ENCODE results near the gene TBC1D9B. TPM values are rescaled to one million over a fixed set of nuclear protein-coding genes. Genes with fewer than 3 reads are reported as not detected.

Gene TBC1D9B
- total RNA-seq, 1 experiment from 2014 or later: 70.9 TPM

DNA sequence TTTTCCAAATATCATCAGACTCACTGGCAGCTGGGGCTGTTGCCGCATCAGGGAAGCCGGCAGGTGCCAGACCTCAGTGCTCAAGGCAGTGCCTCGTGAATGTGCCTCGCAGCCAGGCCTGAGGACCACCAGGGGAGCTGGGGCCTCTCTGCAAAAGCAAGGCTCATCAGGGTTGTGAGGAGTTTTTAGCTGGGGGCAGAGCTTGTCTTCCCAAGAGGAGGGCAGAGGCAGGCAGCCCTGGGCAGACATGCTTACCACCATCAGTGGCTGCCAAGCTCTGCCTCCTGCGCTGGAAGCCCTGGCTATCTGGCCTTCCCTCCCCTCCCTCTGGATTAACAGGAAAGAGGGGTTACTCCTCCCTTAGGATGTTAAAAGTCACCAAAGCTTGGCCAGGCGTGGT, 8.8 kb upstream of the TBC1D9B start:
- Mint-ChIP-seq H3K27ac (no peak overlapping the region), H3K4me3 (no peak overlapping the region), H3K36me3 (no peaks in the 10 kb centered on the region), H3K9me3 (no peaks in the 10 kb centered on the region), H3K4me1 (peaks cover 27% of the 10 kb centered on the region), H3K27me3 (ENCODE audit: low read depth) (peaks cover 3% of the 10 kb centered on the region; the same call in 1 of the 2 replicates)
- DNase-seq (ENCODE audit: low spot score) (no peak), ATAC-seq (peak; percentile 17; the same call in 1 of the 2 replicates)
- POLR2A ChIA-PET: no interaction called here
- TF ChIP-seq, protein P1, sequence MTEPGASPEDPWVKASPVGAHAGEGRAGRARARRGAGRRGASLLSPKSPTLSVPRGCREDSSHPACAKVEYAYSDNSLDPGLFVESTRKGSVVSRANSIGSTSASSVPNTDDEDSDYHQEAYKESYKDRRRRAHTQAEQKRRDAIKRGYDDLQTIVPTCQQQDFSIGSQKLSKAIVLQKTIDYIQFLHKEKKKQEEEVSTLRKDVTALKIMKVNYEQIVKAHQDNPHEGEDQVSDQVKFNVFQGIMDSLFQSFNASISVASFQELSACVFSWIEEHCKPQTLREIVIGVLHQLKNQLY (CRISPR knock-in tag; IDR thresholded peaks at IDR 0.05): no peak
- TF ChIP-seq FOXJ3 (CRISPR knock-in tag; IDR thresholded peaks at IDR 0.05; ENCODE audit: borderline replicate concordance) (no peak), RELA (CRISPR knock-in tag; IDR thresholded peaks at IDR 0.05; ENCODE audit: borderline replicate concordance) (no peak), CREB1 (CRISPR knock-in tag; IDR thresholded peaks at IDR 0.05) (no peak), ESRRA (CRISPR knock-in tag; IDR thresholded peaks at IDR 0.05; ENCODE audit: borderline replicate concordance) (no peak), MXD4 (CRISPR knock-in tag; IDR thresholded peaks at IDR 0.05; ENCODE audit: borderline replicate concordance) (no peak), SMAD4 (CRISPR knock-in tag; IDR thresholded peaks at IDR 0.05) (no peak), RORB (CRISPR knock-in tag; IDR thresholded peaks at IDR 0.05) (no peak), JUN (CRISPR knock-in tag; IDR thresholded peaks at IDR 0.05) (no peak), GTF2I (CRISPR knock-in tag; conservative IDR thresholded peaks at IDR 0.05) (no peak), IRF2 (CRISPR knock-in tag; IDR thresholded peaks at IDR 0.05; ENCODE audit: borderline replicate concordance, low read depth) (no peak), TEAD4 (CRISPR knock-in tag; IDR thresholded peaks at IDR 0.05) (no peak), ZBTB21 (CRISPR knock-in tag; IDR thresholded peaks at IDR 0.05; ENCODE audit: borderline replicate concordance) (no peak), ZNF416 (CRISPR knock-in tag; IDR thresholded peaks at IDR 0.05) (no peak), CREM (CRISPR knock-in tag; IDR thresholded peaks at IDR 0.05) (no peak)
- TF ChIP-seq, protein P2, sequence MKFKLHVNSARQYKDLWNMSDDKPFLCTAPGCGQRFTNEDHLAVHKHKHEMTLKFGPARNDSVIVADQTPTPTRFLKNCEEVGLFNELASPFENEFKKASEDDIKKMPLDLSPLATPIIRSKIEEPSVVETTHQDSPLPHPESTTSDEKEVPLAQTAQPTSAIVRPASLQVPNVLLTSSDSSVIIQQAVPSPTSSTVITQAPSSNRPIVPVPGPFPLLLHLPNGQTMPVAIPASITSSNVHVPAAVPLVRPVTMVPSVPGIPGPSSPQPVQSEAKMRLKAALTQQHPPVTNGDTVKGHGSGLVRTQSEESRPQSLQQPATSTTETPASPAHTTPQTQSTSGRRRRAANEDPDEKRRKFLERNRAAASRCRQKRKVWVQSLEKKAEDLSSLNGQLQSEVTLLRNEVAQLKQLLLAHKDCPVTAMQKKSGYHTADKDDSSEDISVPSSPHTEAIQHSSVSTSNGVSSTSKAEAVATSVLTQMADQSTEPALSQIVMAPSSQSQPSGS (CRISPR knock-in tag; IDR thresholded peaks at IDR 0.05; ENCODE audit: borderline replicate concordance, low read depth): no peak
- TF ChIP-seq, protein P3, sequence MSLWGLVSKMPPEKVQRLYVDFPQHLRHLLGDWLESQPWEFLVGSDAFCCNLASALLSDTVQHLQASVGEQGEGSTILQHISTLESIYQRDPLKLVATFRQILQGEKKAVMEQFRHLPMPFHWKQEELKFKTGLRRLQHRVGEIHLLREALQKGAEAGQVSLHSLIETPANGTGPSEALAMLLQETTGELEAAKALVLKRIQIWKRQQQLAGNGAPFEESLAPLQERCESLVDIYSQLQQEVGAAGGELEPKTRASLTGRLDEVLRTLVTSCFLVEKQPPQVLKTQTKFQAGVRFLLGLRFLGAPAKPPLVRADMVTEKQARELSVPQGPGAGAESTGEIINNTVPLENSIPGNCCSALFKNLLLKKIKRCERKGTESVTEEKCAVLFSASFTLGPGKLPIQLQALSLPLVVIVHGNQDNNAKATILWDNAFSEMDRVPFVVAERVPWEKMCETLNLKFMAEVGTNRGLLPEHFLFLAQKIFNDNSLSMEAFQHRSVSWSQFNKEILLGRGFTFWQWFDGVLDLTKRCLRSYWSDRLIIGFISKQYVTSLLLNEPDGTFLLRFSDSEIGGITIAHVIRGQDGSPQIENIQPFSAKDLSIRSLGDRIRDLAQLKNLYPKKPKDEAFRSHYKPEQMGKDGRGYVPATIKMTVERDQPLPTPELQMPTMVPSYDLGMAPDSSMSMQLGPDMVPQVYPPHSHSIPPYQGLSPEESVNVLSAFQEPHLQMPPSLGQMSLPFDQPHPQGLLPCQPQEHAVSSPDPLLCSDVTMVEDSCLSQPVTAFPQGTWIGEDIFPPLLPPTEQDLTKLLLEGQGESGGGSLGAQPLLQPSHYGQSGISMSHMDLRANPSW (CRISPR knock-in tag; conservative IDR thresholded peaks at IDR 0.05; ENCODE audit: low read depth): no peak
- TF ChIP-seq, protein P4, sequence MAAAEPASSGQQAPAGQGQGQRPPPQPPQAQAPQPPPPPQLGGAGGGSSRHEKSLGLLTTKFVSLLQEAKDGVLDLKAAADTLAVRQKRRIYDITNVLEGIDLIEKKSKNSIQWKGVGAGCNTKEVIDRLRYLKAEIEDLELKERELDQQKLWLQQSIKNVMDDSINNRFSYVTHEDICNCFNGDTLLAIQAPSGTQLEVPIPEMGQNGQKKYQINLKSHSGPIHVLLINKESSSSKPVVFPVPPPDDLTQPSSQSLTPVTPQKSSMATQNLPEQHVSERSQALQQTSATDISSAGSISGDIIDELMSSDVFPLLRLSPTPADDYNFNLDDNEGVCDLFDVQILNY (CRISPR knock-in tag; IDR thresholded peaks at IDR 0.05): no peak
- TF ChIP-seq, protein P5, sequence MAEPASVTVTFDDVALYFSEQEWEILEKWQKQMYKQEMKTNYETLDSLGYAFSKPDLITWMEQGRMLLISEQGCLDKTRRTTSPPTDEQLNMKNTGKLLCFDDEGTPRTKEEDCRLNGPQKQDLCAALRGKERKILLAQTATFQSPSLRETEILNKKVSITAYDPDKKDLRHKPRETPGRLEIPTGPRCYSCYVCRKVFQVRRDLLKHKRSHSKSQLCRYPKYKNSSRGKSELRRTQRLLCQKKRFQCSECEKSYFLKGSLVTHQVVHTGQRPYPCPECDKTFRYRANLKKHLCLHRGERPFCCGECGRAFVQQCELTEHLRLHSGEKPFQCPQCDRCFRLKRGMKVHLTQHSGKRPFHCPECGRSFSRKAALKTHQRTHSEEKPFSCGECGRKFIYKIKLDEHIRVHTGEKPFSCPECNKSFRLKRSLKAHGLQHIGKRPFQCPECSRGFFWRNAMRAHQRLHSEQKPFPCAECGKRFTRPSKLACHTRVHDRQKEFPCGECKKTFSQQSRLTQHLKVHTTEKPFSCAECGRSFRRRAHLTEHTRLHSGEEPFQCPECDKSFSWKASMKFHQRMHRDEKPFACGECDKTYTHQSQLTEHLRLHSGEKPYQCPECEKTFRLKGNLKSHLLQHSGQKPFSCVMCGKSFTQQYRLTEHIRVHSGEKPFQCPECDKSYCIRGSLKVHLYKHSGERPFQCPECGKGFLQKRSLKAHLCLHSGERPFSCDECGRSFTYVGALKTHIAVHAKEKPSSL (CRISPR knock-in tag; conservative IDR thresholded peaks at IDR 0.05): no peak
- CTCF ChIA-PET: interaction anchor here (0.9 to 1.4 kb wide), 3 partner anchors 59 to 175 kb away, joined by 3 to 11 read pairs (median 4); no protein-coding TSS in a partner anchor
